Right lobe of liver (tissue), 4 donors: ENCODE results near the gene ACSL5.

Experiments
- CTCF ChIP-seq, 4 donors: fragments of 200-600 bp in 3 of 4; fragments of 450-650 bp in 1 of 4; IDR thresholded peaks; one replicate each; pipeline versions ENCODE4 v1.5.1 to v1.8.0; 2016 to 2022; ENCODE audit warnings: antibody characterized with exemption in 4 of 4, mild to moderate bottlenecking in 2 of 4
- POLR2A ChIP-seq: fragments of 450-650 bp; IDR thresholded peaks from one replicate; pipeline ENCODE4 v1.6.1; 2017; ENCODE audit warnings: antibody characterized with exemption, mild to moderate bottlenecking
- donor health status: DM: no; HTN: no; CAD: no.
- donor health status: DM: no; HTN: no; CAD: no.
- donor health status: DM: no; HTN: yes; CAD: no.

- no peak for TF ChIP-seq CTCF (IDR thresholded peaks at IDR 0.05)
- no peak for TF ChIP-seq POLR2A
Measured at GRCh38 chr10:112343056-112343806, 30.7 kb upstream of the ACSL5 start.
